Measurements from ENCODE around the gene TRAIP. TPM values are rescaled to one million over a fixed set of nuclear protein-coding genes. Genes with fewer than 3 reads are reported as not detected.

TRAIP gene
- total and polyA plus RNA-seq, 2 donors (not counting 1 experiment from before 2014, with no cell fraction given), result 2.0 to 2.5 TPM

GRCh38 chr3:49872801-49873281 is 16.5 kb upstream of the TRAIP start:
- no peaks in the 10 kb centered on the region for H3K36me3 ChIP-seq (ENCODE audit: control insufficient read depth, insufficient read depth, low read length)
- no peak for DNase-seq (ENCODE audit: low read depth in 2 of 2)
- TF ChIP-seq CTCF (conservative IDR thresholded peaks at IDR 0.05 in 1 of 2, IDR thresholded peaks at IDR 0.05 in 1 of 2; ENCODE audit: low read depth in 1 of 2, low read length in 2 of 2), result no peak
- no peak for TF ChIP-seq EZH2 (IDR thresholded peaks at IDR 0.05; ENCODE audit: low read length, missing control alignments)
- no peak overlapping the region for H3K27ac ChIP-seq (ENCODE audit: insufficient read depth, low read length)
- no peaks in the 10 kb centered on the region for H3K79me2 ChIP-seq (ENCODE audit: control insufficient read depth, insufficient read depth, low read length)
- peaks cover 35% of the 10 kb centered on the region for H3K27me3 ChIP-seq (ENCODE audit: control insufficient read depth, insufficient read depth, low read length)
- no peaks in the 10 kb centered on the region for H3K9me3 ChIP-seq (ENCODE audit: control insufficient read depth, insufficient read depth, low read depth, low read length)
- no peaks in the 10 kb centered on the region for H3K4me1 ChIP-seq (ENCODE audit: control insufficient read depth, extremely low read depth, insufficient read depth, low read length)
- no peaks in the 10 kb centered on the region for H4K20me1 ChIP-seq (ENCODE audit: control insufficient read depth, extremely low read depth, insufficient read depth, low read length)
- no peak overlapping the region for H3K9ac ChIP-seq (ENCODE audit: insufficient read depth, low read length)
- H3K4me3 ChIP-seq (replicated peaks in 1 of 4; ENCODE audit: control extremely low read depth in 1 of 4, insufficient read depth in 1 of 4, low read depth in 3 of 4, low read length in 4 of 4), result no peak overlapping the region
- no peak overlapping the region for H2AFZ ChIP-seq (ENCODE audit: low read length)
- no peak overlapping the region for H3K4me2 ChIP-seq (ENCODE audit: extremely low read depth, insufficient read depth, low read length)

- Histone ChIP-seq H2AFZ (ENCODE audit: low read length) (no peak overlapping the region), H3K4me1 (ENCODE audit: control insufficient read depth, extremely low read depth, insufficient read depth, low read length) (no peaks in the 10 kb centered on the region), H3K79me2 (ENCODE audit: control insufficient read depth, insufficient read depth, low read length) (no peaks in the 10 kb centered on the region), H3K27me3 (ENCODE audit: control insufficient read depth, insufficient read depth, low read length) (peaks cover 35% of the 10 kb centered on the region), H3K4me2 (ENCODE audit: extremely low read depth, insufficient read depth, low read length) (no peak overlapping the region), H3K9me3 (ENCODE audit: control insufficient read depth, insufficient read depth, low read depth, low read length) (no peaks in the 10 kb centered on the region), H3K27ac (ENCODE audit: insufficient read depth, low read length) (no peak overlapping the region), H3K4me3 (replicated peaks in 1 of 4; ENCODE audit: control extremely low read depth in 1 of 4, insufficient read depth in 1 of 4, low read depth in 3 of 4, low read length in 4 of 4) (no peak overlapping the region), H4K20me1 (ENCODE audit: control insufficient read depth, extremely low read depth, insufficient read depth, low read length) (no peaks in the 10 kb centered on the region), H3K9ac (ENCODE audit: insufficient read depth, low read length) (no peak overlapping the region), H3K36me3 (ENCODE audit: control insufficient read depth, insufficient read depth, low read length) (no peaks in the 10 kb centered on the region)
- TF ChIP-seq EZH2 (IDR thresholded peaks at IDR 0.05; ENCODE audit: low read length, missing control alignments), result no peak
- TF ChIP-seq CTCF (conservative IDR thresholded peaks at IDR 0.05 in 1 of 2, IDR thresholded peaks at IDR 0.05 in 1 of 2; ENCODE audit: low read depth in 1 of 2, low read length in 2 of 2), result no peak
- DNase-seq (ENCODE audit: low read depth in 2 of 2), result no peak
Measured at GRCh38 chr3:49871531-49872153, 15.3 kb upstream of the TRAIP start.

GRCh38 chr3:49869525-49870126 is 13.3 kb upstream of the TRAIP start, which contains the start of gene CAMKV:
CAMKV (minus strand) TSS chr3:49869906; CDS start chr3:49862388, 7,518 bp downstream.
- Histone ChIP-seq H3K36me3 (ENCODE audit: control insufficient read depth, insufficient read depth, low read length) (no peaks in the 10 kb centered on the region), H3K9me3 (ENCODE audit: control insufficient read depth, insufficient read depth, low read depth, low read length) (no peaks in the 10 kb centered on the region), H3K79me2 (ENCODE audit: control insufficient read depth, insufficient read depth, low read length) (no peaks in the 10 kb centered on the region), H3K27me3 (ENCODE audit: control insufficient read depth, insufficient read depth, low read length) (peaks cover 45% of the 10 kb centered on the region), H3K4me3 (replicated peaks in 1 of 4; ENCODE audit: control extremely low read depth in 1 of 4, insufficient read depth in 1 of 4, low read depth in 3 of 4, low read length in 4 of 4) (peak within 1 kb of the TSS in 1 of 4 experiments; percentile 25), H3K4me2 (ENCODE audit: extremely low read depth, insufficient read depth, low read length) (no peak within 1 kb of the TSS), H3K4me1 (ENCODE audit: control insufficient read depth, extremely low read depth, insufficient read depth, low read length) (no peaks in the 10 kb centered on the region), H2AFZ (ENCODE audit: low read length) (no peak within 1 kb of the TSS), H3K27ac (ENCODE audit: insufficient read depth, low read length) (no peak within 1 kb of the TSS), H4K20me1 (ENCODE audit: control insufficient read depth, extremely low read depth, insufficient read depth, low read length) (no peaks in the 10 kb centered on the region), H3K9ac (ENCODE audit: insufficient read depth, low read length) (no peak within 1 kb of the TSS)
- DNase-seq (ENCODE audit: low read depth in 2 of 2), result no peak
- TF ChIP-seq CTCF (conservative IDR thresholded peaks at IDR 0.05 in 1 of 2, IDR thresholded peaks at IDR 0.05 in 1 of 2; ENCODE audit: low read depth in 1 of 2, low read length in 2 of 2) (no peak), EZH2 (IDR thresholded peaks at IDR 0.05; ENCODE audit: low read length, missing control alignments) (no peak)
